COR-L47 (cell line): ENCODE results near the gene GALNTL6.
"Not testable (repeated sequence)": the region's sequence is repeated elsewhere in the genome, so short reads cannot be mapped to it uniquely, and the experiment has no call there.

Source experiments
- DNase-seq: peaks from one replicate; lab custom pipeline; 2025; lab: John Stamatoyannopoulos, UW

GALNTL6 gene

GRCh38 chr4:172868271-172868670 is 1055.1 kb downstream of the GALNTL6 start:
- no peak for DNase-seq

- no peak for DNase-seq
Measured at GRCh38 chr4:172869621-172870268, 1056.5 kb downstream of the GALNTL6 start.

- no peak for DNase-seq
Measured at GRCh38 chr4:172871381-172871780, 1058.2 kb downstream of the GALNTL6 start.

GRCh38 chr4:172874944-172875343 is 1061.7 kb downstream of the GALNTL6 start:
- DNase-seq = no peak

- no peak for DNase-seq
Measured at GRCh38 chr4:172876394-172876793, 1063.2 kb downstream of the GALNTL6 start.

GRCh38 chr4:172881645-172882044 is 1068.4 kb downstream of the GALNTL6 start:
- no peak for DNase-seq

GRCh38 chr4:172887358-172887757 is 1074.2 kb downstream of the GALNTL6 start:
- not testable (repeated sequence) for DNase-seq

GRCh38 chr4:172887959-172888358 is 1074.8 kb downstream of the GALNTL6 start:
- DNase-seq = no peak

GRCh38 chr4:172892300-172892699 is 1079.1 kb downstream of the GALNTL6 start:
- DNase-seq = no peak

- no peak for DNase-seq
Measured at GRCh38 chr4:172895699-172896098, 1082.5 kb downstream of the GALNTL6 start.

- DNase-seq = no peak
Measured at GRCh38 chr4:172897046-172897445, 1083.8 kb downstream of the GALNTL6 start.

- no peak for DNase-seq
Measured at GRCh38 chr4:172898715-172899114, 1085.5 kb downstream of the GALNTL6 start.

GRCh38 chr4:172899861-172900260 is 1086.7 kb downstream of the GALNTL6 start:
- DNase-seq = no peak

- no peak for DNase-seq
Measured at GRCh38 chr4:172900900-172901299, 1087.7 kb downstream of the GALNTL6 start.

GRCh38 chr4:172912468-172912867 is 1099.3 kb downstream of the GALNTL6 start:
- DNase-seq = not testable (repeated sequence)

- DNase-seq = not testable (repeated sequence)
Measured at GRCh38 chr4:172917403-172917802, 1104.2 kb downstream of the GALNTL6 start.

GRCh38 chr4:172919269-172919668 is 1106.1 kb downstream of the GALNTL6 start:
- DNase-seq = no peak

GRCh38 chr4:172927096-172927814 is 1114.1 kb downstream of the GALNTL6 start:
- peak; percentile 80 for DNase-seq

GRCh38 chr4:172928347-172928746 is 1115.1 kb downstream of the GALNTL6 start:
- no peak for DNase-seq

GRCh38 chr4:172938072-172938829 is 1125.0 kb downstream of the GALNTL6 start:
- no peak for DNase-seq

- no peak for DNase-seq
Measured at GRCh38 chr4:172938870-172939269, 1125.7 kb downstream of the GALNTL6 start.

GRCh38 chr4:172942840-172943239 is 1129.6 kb downstream of the GALNTL6 start:
- no peak for DNase-seq

- no peak for DNase-seq
Measured at GRCh38 chr4:172945611-172946010, 1132.4 kb downstream of the GALNTL6 start.
